ENCODE data around the gene CAPS. TPM values are rescaled to one million over a fixed set of nuclear protein-coding genes. Genes with fewer than 3 reads are reported as not detected.

CAPS gene
- total RNA-seq, 1 experiment from 2014 or later, result 5.3 TPM

DNA sequence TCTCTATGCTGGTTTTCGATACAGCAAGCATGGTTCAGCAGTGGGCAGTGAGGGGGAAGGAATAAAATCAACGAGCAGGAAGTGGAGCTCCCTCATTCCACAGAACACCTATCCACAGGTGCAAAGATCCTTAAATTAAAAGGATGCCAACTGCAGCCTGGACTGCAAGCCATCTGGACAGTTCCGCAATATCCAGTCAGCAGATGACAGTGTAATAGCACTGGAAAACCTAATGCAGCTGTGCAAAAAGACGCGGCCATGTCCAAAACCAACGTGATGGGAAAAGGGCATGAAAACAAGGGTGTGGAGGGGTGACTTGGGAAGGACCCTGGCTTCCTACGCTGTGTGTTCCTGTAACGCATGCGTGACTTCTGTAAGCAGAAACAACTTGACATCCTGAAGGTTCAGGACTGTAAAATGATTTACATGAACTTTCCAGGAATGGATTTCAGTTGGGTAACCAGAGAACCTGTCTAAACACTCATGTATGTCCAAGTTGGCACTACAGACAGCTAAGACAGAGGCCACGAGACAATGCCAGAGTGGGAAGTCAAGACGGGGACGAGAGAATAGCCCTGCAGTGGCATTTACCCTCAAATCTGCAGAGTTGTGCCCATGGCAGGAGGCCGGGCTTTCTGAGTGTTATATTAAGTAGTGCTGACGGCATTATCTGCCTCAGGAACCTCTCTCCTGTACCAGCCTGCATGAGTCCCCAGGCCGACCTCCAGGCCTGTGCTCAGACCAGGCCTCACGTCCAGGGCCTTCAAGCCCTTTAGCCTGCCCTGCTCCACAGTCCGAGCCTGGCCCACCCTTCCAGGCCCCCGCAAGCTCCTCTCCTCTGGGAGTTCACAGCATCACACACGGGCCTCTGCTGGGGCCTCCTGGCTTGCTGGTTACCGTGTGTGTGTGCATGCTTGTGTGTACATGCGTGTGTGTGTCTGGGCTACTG lies 26.5 kb downstream of the CAPS start (continued):
- TF ChIP-seq, protein P1, sequence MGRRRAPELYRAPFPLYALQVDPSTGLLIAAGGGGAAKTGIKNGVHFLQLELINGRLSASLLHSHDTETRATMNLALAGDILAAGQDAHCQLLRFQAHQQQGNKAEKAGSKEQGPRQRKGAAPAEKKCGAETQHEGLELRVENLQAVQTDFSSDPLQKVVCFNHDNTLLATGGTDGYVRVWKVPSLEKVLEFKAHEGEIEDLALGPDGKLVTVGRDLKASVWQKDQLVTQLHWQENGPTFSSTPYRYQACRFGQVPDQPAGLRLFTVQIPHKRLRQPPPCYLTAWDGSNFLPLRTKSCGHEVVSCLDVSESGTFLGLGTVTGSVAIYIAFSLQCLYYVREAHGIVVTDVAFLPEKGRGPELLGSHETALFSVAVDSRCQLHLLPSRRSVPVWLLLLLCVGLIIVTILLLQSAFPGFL (CRISPR knock-in tag; IDR thresholded peaks at IDR 0.05; ENCODE audit: borderline replicate concordance), result no peak
- TF ChIP-seq, protein P2, sequence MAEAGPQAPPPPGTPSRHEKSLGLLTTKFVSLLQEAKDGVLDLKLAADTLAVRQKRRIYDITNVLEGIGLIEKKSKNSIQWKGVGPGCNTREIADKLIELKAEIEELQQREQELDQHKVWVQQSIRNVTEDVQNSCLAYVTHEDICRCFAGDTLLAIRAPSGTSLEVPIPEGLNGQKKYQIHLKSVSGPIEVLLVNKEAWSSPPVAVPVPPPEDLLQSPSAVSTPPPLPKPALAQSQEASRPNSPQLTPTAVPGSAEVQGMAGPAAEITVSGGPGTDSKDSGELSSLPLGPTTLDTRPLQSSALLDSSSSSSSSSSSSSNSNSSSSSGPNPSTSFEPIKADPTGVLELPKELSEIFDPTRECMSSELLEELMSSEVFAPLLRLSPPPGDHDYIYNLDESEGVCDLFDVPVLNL (CRISPR knock-in tag; IDR thresholded peaks at IDR 0.05; ENCODE audit: borderline replicate concordance, low read depth), result no peak
- TF ChIP-seq, protein P3, sequence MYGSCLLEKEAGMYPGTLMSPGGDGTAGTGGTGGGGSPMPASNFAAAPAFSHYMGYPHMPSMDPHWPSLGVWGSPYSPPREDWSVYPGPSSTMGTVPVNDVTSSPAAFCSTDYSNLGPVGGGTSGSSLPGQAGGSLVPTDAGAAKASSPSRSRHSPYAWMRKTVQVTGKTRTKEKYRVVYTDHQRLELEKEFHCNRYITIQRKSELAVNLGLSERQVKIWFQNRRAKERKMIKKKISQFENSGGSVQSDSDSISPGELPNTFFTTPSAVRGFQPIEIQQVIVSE (CRISPR knock-in tag; IDR thresholded peaks at IDR 0.05; ENCODE audit: borderline replicate concordance), result no peak
- no peak for TF ChIP-seq ETV6 (CRISPR knock-in tag; IDR thresholded peaks at IDR 0.05)
- TF ChIP-seq, protein P4, sequence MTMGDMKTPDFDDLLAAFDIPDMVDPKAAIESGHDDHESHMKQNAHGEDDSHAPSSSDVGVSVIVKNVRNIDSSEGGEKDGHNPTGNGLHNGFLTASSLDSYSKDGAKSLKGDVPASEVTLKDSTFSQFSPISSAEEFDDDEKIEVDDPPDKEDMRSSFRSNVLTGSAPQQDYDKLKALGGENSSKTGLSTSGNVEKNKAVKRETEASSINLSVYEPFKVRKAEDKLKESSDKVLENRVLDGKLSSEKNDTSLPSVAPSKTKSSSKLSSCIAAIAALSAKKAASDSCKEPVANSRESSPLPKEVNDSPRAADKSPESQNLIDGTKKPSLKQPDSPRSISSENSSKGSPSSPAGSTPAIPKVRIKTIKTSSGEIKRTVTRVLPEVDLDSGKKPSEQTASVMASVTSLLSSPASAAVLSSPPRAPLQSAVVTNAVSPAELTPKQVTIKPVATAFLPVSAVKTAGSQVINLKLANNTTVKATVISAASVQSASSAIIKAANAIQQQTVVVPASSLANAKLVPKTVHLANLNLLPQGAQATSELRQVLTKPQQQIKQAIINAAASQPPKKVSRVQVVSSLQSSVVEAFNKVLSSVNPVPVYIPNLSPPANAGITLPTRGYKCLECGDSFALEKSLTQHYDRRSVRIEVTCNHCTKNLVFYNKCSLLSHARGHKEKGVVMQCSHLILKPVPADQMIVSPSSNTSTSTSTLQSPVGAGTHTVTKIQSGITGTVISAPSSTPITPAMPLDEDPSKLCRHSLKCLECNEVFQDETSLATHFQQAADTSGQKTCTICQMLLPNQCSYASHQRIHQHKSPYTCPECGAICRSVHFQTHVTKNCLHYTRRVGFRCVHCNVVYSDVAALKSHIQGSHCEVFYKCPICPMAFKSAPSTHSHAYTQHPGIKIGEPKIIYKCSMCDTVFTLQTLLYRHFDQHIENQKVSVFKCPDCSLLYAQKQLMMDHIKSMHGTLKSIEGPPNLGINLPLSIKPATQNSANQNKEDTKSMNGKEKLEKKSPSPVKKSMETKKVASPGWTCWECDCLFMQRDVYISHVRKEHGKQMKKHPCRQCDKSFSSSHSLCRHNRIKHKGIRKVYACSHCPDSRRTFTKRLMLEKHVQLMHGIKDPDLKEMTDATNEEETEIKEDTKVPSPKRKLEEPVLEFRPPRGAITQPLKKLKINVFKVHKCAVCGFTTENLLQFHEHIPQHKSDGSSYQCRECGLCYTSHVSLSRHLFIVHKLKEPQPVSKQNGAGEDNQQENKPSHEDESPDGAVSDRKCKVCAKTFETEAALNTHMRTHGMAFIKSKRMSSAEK (CRISPR knock-in tag; IDR thresholded peaks at IDR 0.05; ENCODE audit: borderline replicate concordance), result no peak
- TF ChIP-seq, protein P5, sequence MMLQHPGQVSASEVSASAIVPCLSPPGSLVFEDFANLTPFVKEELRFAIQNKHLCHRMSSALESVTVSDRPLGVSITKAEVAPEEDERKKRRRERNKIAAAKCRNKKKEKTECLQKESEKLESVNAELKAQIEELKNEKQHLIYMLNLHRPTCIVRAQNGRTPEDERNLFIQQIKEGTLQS (CRISPR knock-in tag; conservative IDR thresholded peaks at IDR 0.05), result no peak
- TF ChIP-seq, protein P6, sequence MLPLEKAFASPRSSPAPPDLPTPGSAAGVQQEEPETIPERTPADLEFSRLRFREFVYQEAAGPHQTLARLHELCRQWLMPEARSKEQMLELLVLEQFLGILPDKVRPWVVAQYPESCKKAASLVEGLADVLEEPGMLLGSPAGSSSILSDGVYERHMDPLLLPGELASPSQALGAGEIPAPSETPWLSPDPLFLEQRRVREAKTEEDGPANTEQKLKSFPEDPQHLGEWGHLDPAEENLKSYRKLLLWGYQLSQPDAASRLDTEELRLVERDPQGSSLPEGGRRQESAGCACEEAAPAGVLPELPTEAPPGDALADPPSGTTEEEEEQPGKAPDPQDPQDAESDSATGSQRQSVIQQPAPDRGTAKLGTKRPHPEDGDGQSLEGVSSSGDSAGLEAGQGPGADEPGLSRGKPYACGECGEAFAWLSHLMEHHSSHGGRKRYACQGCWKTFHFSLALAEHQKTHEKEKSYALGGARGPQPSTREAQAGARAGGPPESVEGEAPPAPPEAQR (CRISPR knock-in tag; IDR thresholded peaks at IDR 0.05), result no peak
- TF ChIP-seq, protein P7, sequence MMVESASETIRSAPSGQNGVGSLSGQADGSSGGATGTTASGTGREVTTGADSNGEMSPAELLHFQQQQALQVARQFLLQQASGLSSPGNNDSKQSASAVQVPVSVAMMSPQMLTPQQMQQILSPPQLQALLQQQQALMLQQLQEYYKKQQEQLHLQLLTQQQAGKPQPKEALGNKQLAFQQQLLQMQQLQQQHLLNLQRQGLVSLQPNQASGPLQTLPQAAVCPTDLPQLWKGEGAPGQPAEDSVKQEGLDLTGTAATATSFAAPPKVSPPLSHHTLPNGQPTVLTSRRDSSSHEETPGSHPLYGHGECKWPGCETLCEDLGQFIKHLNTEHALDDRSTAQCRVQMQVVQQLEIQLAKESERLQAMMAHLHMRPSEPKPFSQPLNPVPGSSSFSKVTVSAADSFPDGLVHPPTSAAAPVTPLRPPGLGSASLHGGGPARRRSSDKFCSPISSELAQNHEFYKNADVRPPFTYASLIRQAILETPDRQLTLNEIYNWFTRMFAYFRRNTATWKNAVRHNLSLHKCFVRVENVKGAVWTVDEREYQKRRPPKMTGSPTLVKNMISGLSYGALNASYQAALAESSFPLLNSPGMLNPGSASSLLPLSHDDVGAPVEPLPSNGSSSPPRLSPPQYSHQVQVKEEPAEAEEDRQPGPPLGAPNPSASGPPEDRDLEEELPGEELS (CRISPR knock-in tag; IDR thresholded peaks at IDR 0.05), result no peak
- TF ChIP-seq, protein P8, sequence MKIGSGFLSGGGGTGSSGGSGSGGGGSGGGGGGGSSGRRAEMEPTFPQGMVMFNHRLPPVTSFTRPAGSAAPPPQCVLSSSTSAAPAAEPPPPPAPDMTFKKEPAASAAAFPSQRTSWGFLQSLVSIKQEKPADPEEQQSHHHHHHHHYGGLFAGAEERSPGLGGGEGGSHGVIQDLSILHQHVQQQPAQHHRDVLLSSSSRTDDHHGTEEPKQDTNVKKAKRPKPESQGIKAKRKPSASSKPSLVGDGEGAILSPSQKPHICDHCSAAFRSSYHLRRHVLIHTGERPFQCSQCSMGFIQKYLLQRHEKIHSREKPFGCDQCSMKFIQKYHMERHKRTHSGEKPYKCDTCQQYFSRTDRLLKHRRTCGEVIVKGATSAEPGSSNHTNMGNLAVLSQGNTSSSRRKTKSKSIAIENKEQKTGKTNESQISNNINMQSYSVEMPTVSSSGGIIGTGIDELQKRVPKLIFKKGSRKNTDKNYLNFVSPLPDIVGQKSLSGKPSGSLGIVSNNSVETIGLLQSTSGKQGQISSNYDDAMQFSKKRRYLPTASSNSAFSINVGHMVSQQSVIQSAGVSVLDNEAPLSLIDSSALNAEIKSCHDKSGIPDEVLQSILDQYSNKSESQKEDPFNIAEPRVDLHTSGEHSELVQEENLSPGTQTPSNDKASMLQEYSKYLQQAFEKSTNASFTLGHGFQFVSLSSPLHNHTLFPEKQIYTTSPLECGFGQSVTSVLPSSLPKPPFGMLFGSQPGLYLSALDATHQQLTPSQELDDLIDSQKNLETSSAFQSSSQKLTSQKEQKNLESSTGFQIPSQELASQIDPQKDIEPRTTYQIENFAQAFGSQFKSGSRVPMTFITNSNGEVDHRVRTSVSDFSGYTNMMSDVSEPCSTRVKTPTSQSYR (CRISPR knock-in tag; IDR thresholded peaks at IDR 0.05), result no peak
- TF ChIP-seq NR2C2 (CRISPR knock-in tag; IDR thresholded peaks at IDR 0.05), result no peak
